ENCODE results near the gene USP30. TPM values are rescaled to one million over a fixed set of nuclear protein-coding genes. Genes with fewer than 3 reads are reported as not detected.
"Not testable (repeated sequence)": the region's sequence is repeated elsewhere in the genome, so short reads cannot be mapped to it uniquely, and the experiment has no call there.

The USP30 gene
- total and polyA plus RNA-seq, 4 donors: 6.5 to 17.9 (median 8.0) TPM

DNA sequence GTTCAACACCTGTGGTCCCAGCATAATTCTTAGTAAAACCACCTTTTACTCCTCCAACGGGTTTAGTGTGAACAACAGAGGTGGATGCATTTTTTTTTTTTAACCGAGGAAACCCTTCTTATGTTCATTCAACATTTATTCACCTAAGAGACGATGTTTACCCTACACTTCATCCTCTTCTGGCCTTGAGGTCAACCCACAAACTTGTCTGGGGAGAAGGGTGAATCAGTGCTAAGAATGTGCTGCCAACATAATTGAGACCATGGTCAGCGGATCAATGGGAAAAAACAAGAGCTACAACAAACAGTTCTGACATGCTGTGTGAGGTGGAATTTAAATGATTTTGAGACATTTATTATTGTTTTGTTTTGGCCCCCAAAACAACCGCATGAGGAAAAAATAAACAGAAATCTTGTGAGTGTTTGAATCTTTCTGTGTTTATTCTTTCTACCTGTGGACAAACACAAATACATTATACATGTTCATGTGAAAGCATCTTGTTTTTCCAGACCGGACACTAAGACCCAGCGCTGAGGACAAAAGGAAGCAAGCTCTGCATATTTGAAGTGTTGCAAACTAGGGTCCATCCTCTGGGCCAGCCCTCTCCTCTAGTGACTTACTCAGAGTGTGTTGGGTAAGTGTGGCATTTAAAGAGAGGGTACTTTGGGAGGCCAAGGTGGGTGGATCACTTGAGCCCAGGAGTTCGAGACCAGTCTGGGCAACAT is 5.1 kb upstream of the USP30 start:
- Histone ChIP-seq H3K4me1 (ENCODE audit: control insufficient read depth in 5 of 5, insufficient read depth in 5 of 5, low read length in 5 of 5) (peaks cover 0 to 2% (median 0%) of the 10 kb centered on the region in 5 donors), H3K27ac (ENCODE audit: low read depth in 1 of 2, low read length in 1 of 2) (no peak overlapping the region), H3K9me3 (ENCODE audit: control insufficient read depth in 4 of 4, insufficient read depth in 3 of 4, low read length in 3 of 4) (no peaks in the 10 kb centered on the region), H3K36me3 (ENCODE audit: control insufficient read depth in 4 of 4, insufficient read depth in 4 of 4, low read length in 4 of 4) (no peaks in the 10 kb centered on the region), H3K27me3 (ENCODE audit: control insufficient read depth in 3 of 3, insufficient read depth in 3 of 3, low read length in 2 of 3) (no peaks in the 10 kb centered on the region), H3K4me3 (no peak overlapping the region), H3K9ac (ENCODE audit: insufficient read depth in 1 of 2, low read length in 2 of 2) (no peak overlapping the region)
- DNase-seq: no peak
- no peak for TF ChIP-seq CTCF (IDR thresholded peaks at IDR 0.05; ENCODE audit: control extremely low read depth, extremely low read depth)
- WGBS, 2 donors: 64 to 79% methylated on average over 8 of the region's 8 CpGs
- ATAC-seq (ENCODE audit: insufficient read depth, low FRiP score): no peak

DNA sequence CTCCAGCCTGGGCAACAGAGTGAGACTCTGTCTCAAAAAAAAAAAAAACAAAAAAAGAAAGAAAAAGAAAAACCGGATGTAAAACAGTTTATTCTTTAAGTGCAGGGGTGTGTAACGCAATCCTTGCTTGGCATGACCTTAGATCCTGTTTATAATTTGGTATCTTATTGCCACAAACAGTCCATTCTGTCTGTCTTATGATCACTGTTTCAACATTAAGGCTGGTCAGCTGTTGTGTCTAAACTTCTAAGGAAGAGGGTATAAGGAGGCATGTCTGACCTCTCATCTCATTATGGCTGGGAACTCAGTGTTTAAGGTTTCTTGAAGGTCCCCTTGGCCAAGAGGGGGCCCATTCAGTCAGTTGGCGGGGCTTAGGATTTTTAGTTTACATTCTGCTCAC is 3.7 kb upstream of the USP30 start:
- not testable (repeated sequence) for H3K4me3 ChIP-seq; H3K27ac ChIP-seq (ENCODE audit: low read depth in 1 of 2, low read length in 1 of 2); H3K9me3 ChIP-seq (ENCODE audit: control insufficient read depth in 4 of 4, insufficient read depth in 3 of 4, low read length in 3 of 4); DNase-seq; H3K36me3 ChIP-seq (ENCODE audit: control insufficient read depth in 4 of 4, insufficient read depth in 4 of 4, low read length in 4 of 4); H3K9ac ChIP-seq (ENCODE audit: insufficient read depth in 1 of 2, low read length in 2 of 2); ATAC-seq (ENCODE audit: insufficient read depth, low FRiP score); H3K4me1 ChIP-seq (ENCODE audit: control insufficient read depth in 5 of 5, insufficient read depth in 5 of 5, low read length in 5 of 5); H3K27me3 ChIP-seq (ENCODE audit: control insufficient read depth in 3 of 3, insufficient read depth in 3 of 3, low read length in 2 of 3)
- WGBS, 2 donors: 60 to 65% methylated on average over 3 of the region's 3 CpGs

DNA sequence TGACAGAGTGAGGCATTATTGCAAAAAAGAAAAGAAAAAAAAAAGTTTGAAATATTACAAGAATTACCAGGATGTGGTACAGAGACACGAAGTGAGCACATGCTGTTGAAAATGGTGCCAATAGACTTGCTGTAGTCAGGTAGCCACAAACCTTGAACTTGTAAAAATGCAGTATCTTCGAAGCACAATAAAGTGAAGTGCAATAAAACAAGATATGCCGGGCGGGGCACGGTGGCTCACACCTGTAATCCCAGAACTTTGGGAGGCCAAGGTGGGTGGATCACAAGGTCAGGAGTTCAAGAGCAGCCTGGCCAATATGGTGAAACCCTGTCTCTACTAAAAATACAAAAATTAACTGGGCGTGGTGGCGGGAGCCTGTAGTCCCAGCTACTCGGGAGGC is 2.6 kb upstream of the USP30 start:
- H3K27me3 ChIP-seq (ENCODE audit: control insufficient read depth in 3 of 3, insufficient read depth in 3 of 3, low read length in 2 of 3); H3K36me3 ChIP-seq (ENCODE audit: control insufficient read depth in 4 of 4, insufficient read depth in 4 of 4, low read length in 4 of 4); H3K9ac ChIP-seq (ENCODE audit: insufficient read depth in 1 of 2, low read length in 2 of 2); H3K9me3 ChIP-seq (ENCODE audit: control insufficient read depth in 4 of 4, insufficient read depth in 3 of 4, low read length in 3 of 4); H3K27ac ChIP-seq (ENCODE audit: low read depth in 1 of 2, low read length in 1 of 2); DNase-seq; ATAC-seq (ENCODE audit: insufficient read depth, low FRiP score); H3K4me3 ChIP-seq: not testable (repeated sequence)
- WGBS, 2 donors: 79 to 86% methylated on average over 8 of the region's 8 CpGs
- H3K4me1 ChIP-seq (ENCODE audit: control insufficient read depth in 5 of 5, insufficient read depth in 5 of 5, low read length in 5 of 5): peaks cover 0 to 11% (median 5%) of the 10 kb centered on the region in 5 donors

GRCh38 chr12:109052097-109052413 is 321 bp upstream of the USP30 start:
- no peaks in the 10 kb centered on the region for H3K27me3 ChIP-seq (ENCODE audit: control insufficient read depth in 3 of 3, insufficient read depth in 3 of 3, low read length in 2 of 3)
- peaks cover 0 to 11% (median 7%) of the 10 kb centered on the region in 5 donors for H3K4me1 ChIP-seq (ENCODE audit: control insufficient read depth in 5 of 5, insufficient read depth in 5 of 5, low read length in 5 of 5)
- peak overlapping the region; percentile 86 for H3K4me3 ChIP-seq
- peak overlapping the region in 1 of 2 donors; percentile 34 for H3K9ac ChIP-seq (ENCODE audit: insufficient read depth in 1 of 2, low read length in 2 of 2)
- ATAC-seq (ENCODE audit: insufficient read depth, low FRiP score) (no peak), DNase-seq (no peak)
- peaks cover 0 to 3% (median 0%) of the 10 kb centered on the region in 4 donors for H3K36me3 ChIP-seq (ENCODE audit: control insufficient read depth in 4 of 4, insufficient read depth in 4 of 4, low read length in 4 of 4)
- 5 to 9% methylated on average over 6 of the region's 6 CpGs for WGBS, 2 donors
- no peak for TF ChIP-seq CTCF (IDR thresholded peaks at IDR 0.05; ENCODE audit: control extremely low read depth, extremely low read depth)
- peak overlapping the region; percentile 91 to 92 for H3K27ac ChIP-seq (ENCODE audit: low read depth in 1 of 2, low read length in 1 of 2)
- H3K9me3 ChIP-seq (ENCODE audit: control insufficient read depth in 4 of 4, insufficient read depth in 3 of 4, low read length in 3 of 4): no peaks in the 10 kb centered on the region
